Tongue (tissue), 3 donors: ENCODE data around the gene NUDT5. TPM values are rescaled to one million over a fixed set of nuclear protein-coding genes. Genes with fewer than 3 reads are reported as not detected.
A peak's percentile ranks its signal among the peaks of the same experiment; 100 is the strongest.

ENCODE experiments used
- DNase-seq: peaks from one replicate; pipeline ENCODE4 v3.0.0-alpha.2; 2015
- small RNA-seq: library from RNA; depleted of rRNA; stranded (forward); fragments of <200 nt; gene quantifications from one replicate; pipeline ENCODE3, GENCODE V24; 2014; ENCODE audit warnings: low replicate concordance
- total RNA-seq: library from RNA; depleted of rRNA; stranded (reverse); fragments of >200 nt; gene quantifications from one replicate; pipeline ENCODE4 v1.2.3, GENCODE V29; 2014

The NUDT5 gene
- total RNA-seq, 1 donor from 2014 or later, result 23.9 TPM

GRCh38 chr10:12162927-12163326, 32.8 kb downstream of the NUDT5 start:
- DNase-seq, result no peak

GRCh38 chr10:12160664-12161063, 35.0 kb downstream of the NUDT5 start:
- no peak for DNase-seq

- DNase-seq, result no peak
These were observed 37.6 kb downstream of the NUDT5 start for GRCh38 chr10:12158111-12158510.

- no peak for DNase-seq
These were observed 39.1 kb downstream of the NUDT5 start for GRCh38 chr10:12156367-12157123.

GRCh38 chr10:12154516-12154915, 41.2 kb downstream of the NUDT5 start:
- DNase-seq, result no peak

- DNase-seq, result no peak
These were observed 45.5 kb downstream of the NUDT5 start for GRCh38 chr10:12150163-12150562.

GRCh38 chr10:12144538-12144937, 51.2 kb downstream of the NUDT5 start:
- DNase-seq, result no peak

- no peak for DNase-seq
These were observed 55.7 kb downstream of the NUDT5 start for GRCh38 chr10:12140038-12140437.

- DNase-seq, result no peak
These were observed 60.1 kb downstream of the NUDT5 start for GRCh38 chr10:12135631-12136030.

- peak; percentile 80 for DNase-seq
These were observed 65.3 kb downstream of the NUDT5 start for GRCh38 chr10:12130237-12130872.

GRCh38 chr10:12129222-12130111, 66.2 kb downstream of the NUDT5 start, which contains the start of gene SEC61A2:
TSS of gene SEC61A2 (plus strand) at chr10:12129677. CDS start at chr10:12129788, 111 bp downstream.
- peak; percentile 97 for DNase-seq

- no peak for DNase-seq
These were observed 74.0 kb downstream of the NUDT5 start for GRCh38 chr10:12121673-12122072.

Small RNAs within 50 kb of the gene (small RNA-seq; reads per million reads assigned to genes)
- gene MIR548AK (not detected), gene RNU6-88P (not detected)

Other genes starting within 250 kb of the NUDT5 start
- 31.3 TPM for gene UPF2, start 153.1 kb downstream of the NUDT5 start, total RNA-seq
- gene DHTKD1, start 126.9 kb downstream of the NUDT5 start, total RNA-seq, result 43.9 TPM
- gene SEC61A2, start 66.2 kb downstream of the NUDT5 start, total RNA-seq, result 15.3 TPM
- gene CDC123, start 297 bp upstream of the NUDT5 start, total RNA-seq, result 57.7 TPM
- gene CAMK1D, start 153.7 kb upstream of the NUDT5 start, total RNA-seq, result 10.9 TPM